HepG2 (cell line): Measurements from ENCODE around the gene TRPC6. TPM values are rescaled to one million over a fixed set of nuclear protein-coding genes. Genes with fewer than 3 reads are reported as not detected.

Experiments
- ATAC-seq: fragments of 200-7000 bp; cut with Tn5 transposase; 3 replicates; pipeline ENCODE4 v1.9.1; 2020; ENCODE audit warnings: mild to moderate bottlenecking, moderate library complexity
- BruUV-seq: library from RNA; stranded (reverse); fragments of 400-500 nt; replicated peaks from 2 replicates; lab custom pipeline; 2021; lab: Mats Ljungman, UMichigan
- CTCF ChIA-PET: fragments of 300-600 bp; formaldehyde crosslinking; extraction: SDS; loops from one replicate; lab custom pipeline; 2021; ENCODE audit warnings: low total read pairs, inconsistent platforms, low intra/inter-chr PET ratio; lab: Yijun Ruan, JAX
- POLR2A ChIA-PET: fragments of 350-600 bp; sonication (Branson Sonifier 250); formaldehyde crosslinking; loops from one replicate; lab custom pipeline; 2020; ENCODE audit warnings: antibody characterized with exemption, inconsistent platforms; lab: Yijun Ruan, JAX
- DNase-seq: peaks from one replicate; pipeline ENCODE4 v3.0.0-alpha.2; 2015; ENCODE audit warnings: low spot score
- FAIRE-seq: peaks from 3 replicates; lab custom pipeline; 2011; peaks lifted over from hg19 to GRCh38; lab: Jason Lieb, UNC
- H2AFZ ChIP-seq: one replicate; pipeline ENCODE4 v1.6.1; 2011; ENCODE audit warnings: low read length, inconsistent platforms
- H3K27ac ChIP-seq: fragments of 300-600 bp; 3 replicates; pipeline ENCODE4 v1.8.0; 2011; ENCODE audit warnings: mixed run types, mild to moderate bottlenecking, mixed read lengths, low read length, inconsistent platforms; ENCODE audit not compliant: insufficient read depth; ENCODE audit errors: extremely low read length
- H3K27me3 ChIP-seq, 2 experiments: fragments of 200-600 bp in 1 of 2; 2 replicates in 1 of 2; 3 replicates in 1 of 2; pipeline versions ENCODE4 v1.6.0 to v1.8.0; 2011; ENCODE audit warnings: low read length in 2 of 2, mild to moderate bottlenecking in 2 of 2, moderate library complexity in 2 of 2, inconsistent platforms in 1 of 2; ENCODE audit not compliant: insufficient read depth in 2 of 2, control insufficient read depth in 1 of 2
- H3K36me3 ChIP-seq, 2 experiments: fragments of 200-600 bp in 1 of 2; replicated peaks in 1 of 2; 2 replicates in 1 of 2; 3 replicates in 1 of 2; pipeline versions ENCODE4 v1.5.1 to v1.8.0; 2011; ENCODE audit warnings: low read length in 2 of 2, inconsistent platforms in 1 of 2; ENCODE audit not compliant: insufficient read depth in 2 of 2, control insufficient read depth in 1 of 2
- H3K4me1 ChIP-seq: 2 replicates; pipeline ENCODE4 v1.5.1; 2012; ENCODE audit warnings: low read length, inconsistent platforms; ENCODE audit not compliant: insufficient read depth
- H3K4me2 ChIP-seq: 2 replicates; pipeline ENCODE4 v1.6.0; 2011; ENCODE audit warnings: low read depth, low read length, inconsistent platforms
- H3K4me3 ChIP-seq, 3 experiments: fragments of 200-600 bp in 1 of 3; sonication (generic), shearing (Covaris generic) in 1 of 3; replicated peaks in 1 of 3; 2 replicates each; pipeline ENCODE4 v1.5.1; 2011 to 2016; ENCODE audit warnings: low read length in 3 of 3, inconsistent platforms in 2 of 3, low read depth in 2 of 3, mild to moderate bottlenecking in 2 of 3, control low read depth in 1 of 3, mixed read lengths in 1 of 3; ENCODE audit not compliant: insufficient read depth in 1 of 3
- H3K79me2 ChIP-seq: one replicate; pipeline ENCODE4 v1.6.1; 2011; ENCODE audit warnings: low read length, inconsistent platforms; ENCODE audit not compliant: insufficient read depth
- H3K9ac ChIP-seq: 2 replicates; pipeline ENCODE4 v1.6.0; 2011; ENCODE audit warnings: mild to moderate bottlenecking, low read depth, low read length, inconsistent platforms; ENCODE audit not compliant: insufficient read depth
- H3K9me3 ChIP-seq: 2 replicates; pipeline ENCODE4 v1.5.1; 2012; ENCODE audit warnings: mild to moderate bottlenecking, low read length
- H4K20me1 ChIP-seq: 2 replicates; pipeline ENCODE4 v1.6.0; 2011; ENCODE audit warnings: inconsistent platforms, mild to moderate bottlenecking, low read length, moderate library complexity; ENCODE audit not compliant: insufficient read depth
- ARNTL ChIP-seq: sonication (generic); formaldehyde crosslinking; IDR thresholded peaks from 2 replicates; pipeline ENCODE4 v1.4.0; 2020; ENCODE audit warnings: mild to moderate bottlenecking, missing genetic modification reagents
- BRCA1 ChIP-seq: sonication (generic); formaldehyde crosslinking; IDR thresholded peaks from 2 replicates; pipeline ENCODE4 v1.4.0; 2020; ENCODE audit warnings: missing genetic modification reagents
- MAFK ChIP-seq, 2 experiments: IDR thresholded peaks in 1 of 2; conservative IDR thresholded peaks in 1 of 2; 2 replicates each; pipeline ENCODE4 v1.6.1; 2011; ENCODE audit warnings: improper control_type of control experiment in 2 of 2, low read length in 2 of 2
- NFAT5 ChIP-seq: sonication (generic); formaldehyde crosslinking; IDR thresholded peaks from 2 replicates; pipeline ENCODE4 v1.4.0; 2020; ENCODE audit warnings: missing genetic modification reagents
- PAXIP1 ChIP-seq: sonication (generic); formaldehyde crosslinking; conservative IDR thresholded peaks from 2 replicates; pipeline ENCODE4 v1.4.0; 2020; ENCODE audit warnings: mild to moderate bottlenecking, missing genetic modification reagents, moderate library complexity
- POLR2AphosphoS5 ChIP-seq: IDR thresholded peaks from 2 replicates; pipeline ENCODE4 v1.6.1; 2012; ENCODE audit warnings: low read depth, low read length
- RFX5 ChIP-seq: IDR thresholded peaks from 2 replicates; pipeline ENCODE4 v1.6.1; 2011; ENCODE audit warnings: low read depth, low read length, improper control_type of control experiment
- SAFB2 ChIP-seq: sonication (generic); formaldehyde crosslinking; IDR thresholded peaks from 2 replicates; pipeline ENCODE4 v1.5.1; 2020; ENCODE audit warnings: missing genetic modification reagents, low read depth, mild to moderate bottlenecking, borderline replicate concordance
- ZNF3 ChIP-seq: IDR thresholded peaks from 2 replicates; pipeline ENCODE4 v1.7.0; 2017; ENCODE audit warnings: inconsistent platforms
- ZNF543 ChIP-seq: sonication (generic); formaldehyde crosslinking; IDR thresholded peaks from 2 replicates; pipeline ENCODE4 v1.4.0; 2020; ENCODE audit warnings: mild to moderate bottlenecking, missing genetic modification reagents
- WGBS: methylation state at CpG from one replicate; pipeline ENCODE4 v1.1.6; 2017; ENCODE audit warnings: low lambda C conversion rate; 5-methylcytosine and 5-hydroxymethylcytosine counted together
- in situ Hi-C: cut with HindIII; loops from 2 replicates; pipeline ENCODE4 v1.10.0; 2017; ENCODE audit warnings: low pct_unique_long_range_greater_than_20kb; ENCODE audit not compliant: extremely low pct_ligation_motif_present
- intact Hi-C: fragments of 100-400 bp; cut with micrococcal nuclease; formaldehyde crosslinking; loops from one replicate; pipeline ENCODE4 v1.10.0; 2022; ENCODE audit not compliant: unreplicated experiment
- polyA plus RNA-seq, 8 experiments: library from polyadenylated mRNA; depleted of rRNA in 3 of 8; stranded (reverse) in 7 of 8; unstranded in 1 of 8; fragments of >200 nt; fragmentation: Illumina TruSeq in 4 of 8; extraction: Trizol in 4 of 8; gene quantifications; 2 replicates each; pipeline versions ENCODE4 v1.2.1 to v1.2.3, GENCODE V29; 2011 to 2016; ENCODE audit warnings: low read depth in 4 of 8, missing spikeins in 1 of 8, mixed read lengths in 1 of 8; ENCODE audit not compliant: insufficient read depth in 1 of 8
- total RNA-seq, 5 experiments: library from RNA; depleted of rRNA; stranded (reverse); fragments of >200 nt; fragmentation: Illumina TruSeq; extraction: Trizol; gene quantifications; 2 replicates each; pipeline ENCODE4 v1.2.3, GENCODE V29; 2016; ENCODE audit warnings: low read depth in 1 of 5
- TF ChIP-seq, protein P1 (sequence below): sonication (generic); formaldehyde crosslinking; IDR thresholded peaks from 2 replicates; pipeline ENCODE4 v1.5.0; 2020; ENCODE audit warnings: missing genetic modification reagents

TRPC6 gene
- total and polyA plus RNA-seq, 2 of the 13 experiments (the other 11 are each of a cell fraction or from before 2014, with no cell fraction given) = not detected

DNA sequence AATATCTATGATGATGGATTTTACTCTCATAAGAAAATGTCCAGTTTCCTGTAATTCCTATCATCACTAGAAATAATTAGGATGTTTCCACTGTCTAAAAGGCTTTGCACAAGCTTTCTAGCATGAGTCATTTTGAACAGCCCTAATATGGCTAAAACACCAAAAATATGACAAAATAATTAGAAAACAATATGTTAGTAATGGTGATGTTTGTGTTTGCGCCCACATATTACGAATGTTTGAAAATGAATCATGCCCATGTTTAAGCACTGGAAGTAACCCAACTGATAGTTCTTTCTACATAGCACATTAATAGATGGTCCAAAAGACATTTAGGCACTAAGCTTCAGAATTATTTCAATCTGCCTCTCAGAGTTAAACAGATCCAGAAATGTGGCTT, 96.0 kb downstream of the TRPC6 start:
- no peak overlapping the region for H3K4me2 ChIP-seq
- no peaks in the 10 kb centered on the region for H3K9me3 ChIP-seq
- no peaks in the 10 kb centered on the region for H3K79me2 ChIP-seq
- H4K20me1 ChIP-seq = no peaks in the 10 kb centered on the region
- no peak overlapping the region for H3K4me3 ChIP-seq
- H3K27ac ChIP-seq = no peak overlapping the region
- H3K36me3 ChIP-seq = no peaks in the 10 kb centered on the region
- no peak overlapping the region for H3K9ac ChIP-seq
- FAIRE-seq (no peak), ATAC-seq (no peak), DNase-seq (no peak)
- H3K27me3 ChIP-seq = no peaks in the 10 kb centered on the region
- H3K4me1 ChIP-seq = no peaks in the 10 kb centered on the region
- no peak overlapping the region for H2AFZ ChIP-seq
- whole genome bisulfite sequencing = 8% methylated on average over 2 of the region's 2 CpGs
- POLR2A ChIA-PET = no interaction called here
- intact Hi-C loops (no loop called here), in situ Hi-C loops (no loop called here)
- no TSS peak for BruUV-seq
- CTCF ChIA-PET = no interaction called here
- TF ChIP-seq ZNF3 (CRISPR knock-in tag) = no peak
- TF ChIP-seq SAFB2 (CRISPR knock-in tag) = no peak
- TF ChIP-seq ARNTL = no peak
- TF ChIP-seq MAFK (conservative IDR thresholded peaks at IDR 0.05 in 1 of 2, IDR thresholded peaks at IDR 0.05 in 1 of 2; ENCODE audit: low read length in 2 of 2) = no peak
- TF ChIP-seq, protein P1, sequence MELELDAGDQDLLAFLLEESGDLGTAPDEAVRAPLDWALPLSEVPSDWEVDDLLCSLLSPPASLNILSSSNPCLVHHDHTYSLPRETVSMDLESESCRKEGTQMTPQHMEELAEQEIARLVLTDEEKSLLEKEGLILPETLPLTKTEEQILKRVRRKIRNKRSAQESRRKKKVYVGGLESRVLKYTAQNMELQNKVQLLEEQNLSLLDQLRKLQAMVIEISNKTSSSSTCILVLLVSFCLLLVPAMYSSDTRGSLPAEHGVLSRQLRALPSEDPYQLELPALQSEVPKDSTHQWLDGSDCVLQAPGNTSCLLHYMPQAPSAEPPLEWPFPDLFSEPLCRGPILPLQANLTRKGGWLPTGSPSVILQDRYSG (CRISPR knock-in tag) = no peak
- TF ChIP-seq BRCA1 (CRISPR knock-in tag) = no peak
- TF ChIP-seq POLR2AphosphoS5 = no peak
- TF ChIP-seq PAXIP1 (CRISPR knock-in tag) = no peak
- TF ChIP-seq NFAT5 (CRISPR knock-in tag) = no peak
- no peak for TF ChIP-seq ZNF543 (CRISPR knock-in tag)
- TF ChIP-seq RFX5 = no peak
